Measurements from ENCODE around the gene MROH8. TPM values are rescaled to one million over a fixed set of nuclear protein-coding genes. Genes with fewer than 3 reads are reported as not detected.

MROH8 gene
- total and polyA plus RNA-seq, 2 donors from 2014 or later = 2.4 to 4.4 TPM

- no peaks in the 10 kb centered on the region for H3K27me3 ChIP-seq (ENCODE audit: control insufficient read depth, insufficient read depth, low read length)
- TF ChIP-seq, protein P1, sequence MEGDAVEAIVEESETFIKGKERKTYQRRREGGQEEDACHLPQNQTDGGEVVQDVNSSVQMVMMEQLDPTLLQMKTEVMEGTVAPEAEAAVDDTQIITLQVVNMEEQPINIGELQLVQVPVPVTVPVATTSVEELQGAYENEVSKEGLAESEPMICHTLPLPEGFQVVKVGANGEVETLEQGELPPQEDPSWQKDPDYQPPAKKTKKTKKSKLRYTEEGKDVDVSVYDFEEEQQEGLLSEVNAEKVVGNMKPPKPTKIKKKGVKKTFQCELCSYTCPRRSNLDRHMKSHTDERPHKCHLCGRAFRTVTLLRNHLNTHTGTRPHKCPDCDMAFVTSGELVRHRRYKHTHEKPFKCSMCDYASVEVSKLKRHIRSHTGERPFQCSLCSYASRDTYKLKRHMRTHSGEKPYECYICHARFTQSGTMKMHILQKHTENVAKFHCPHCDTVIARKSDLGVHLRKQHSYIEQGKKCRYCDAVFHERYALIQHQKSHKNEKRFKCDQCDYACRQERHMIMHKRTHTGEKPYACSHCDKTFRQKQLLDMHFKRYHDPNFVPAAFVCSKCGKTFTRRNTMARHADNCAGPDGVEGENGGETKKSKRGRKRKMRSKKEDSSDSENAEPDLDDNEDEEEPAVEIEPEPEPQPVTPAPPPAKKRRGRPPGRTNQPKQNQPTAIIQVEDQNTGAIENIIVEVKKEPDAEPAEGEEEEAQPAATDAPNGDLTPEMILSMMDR (IDR thresholded peaks at IDR 0.05; ENCODE audit: borderline replicate concordance, extremely low read depth, insufficient read depth) = no peak
- H3K36me3 ChIP-seq (ENCODE audit: control insufficient read depth in 2 of 3, insufficient read depth in 3 of 3, low read length in 3 of 3) = no peaks in the 10 kb centered on the region
- H3K9ac ChIP-seq (ENCODE audit: low read length in 3 of 3) = no peak overlapping the region
- DNase-seq (no peak), FAIRE-seq (no peak)
- H3K4me1 ChIP-seq (ENCODE audit: control insufficient read depth in 2 of 3, insufficient read depth in 2 of 3, low read depth in 1 of 3, low read length in 3 of 3) = peaks cover 0 to 3% (median 0%) of the 10 kb centered on the region in 3 donors
- intact Hi-C loops (cut with DNase I) = no loop called here
- H3K9me3 ChIP-seq (ENCODE audit: control insufficient read depth in 2 of 3, insufficient read depth in 1 of 3, low read length in 3 of 3) = no peaks in the 10 kb centered on the region
- no peak overlapping the region for H3K27ac ChIP-seq (ENCODE audit: low read depth in 2 of 2, low read length in 2 of 2)
- H3K4me3 ChIP-seq (ENCODE audit: low read length in 3 of 3) = no peak overlapping the region
Measured at GRCh38 chr20:37090407-37090806, 88.9 kb downstream of the MROH8 start.

- H3K27me3 ChIP-seq (ENCODE audit: control insufficient read depth, insufficient read depth, low read length) = no peaks in the 10 kb centered on the region
- H3K9ac ChIP-seq (ENCODE audit: low read length in 3 of 3) = no peak overlapping the region
- H3K36me3 ChIP-seq (ENCODE audit: control insufficient read depth in 2 of 3, insufficient read depth in 3 of 3, low read length in 3 of 3) = no peaks in the 10 kb centered on the region
- DNase-seq = peak in 1 of 5 donors; percentile 3
- H3K4me3 ChIP-seq (ENCODE audit: low read length in 3 of 3) = no peak overlapping the region
- H3K4me1 ChIP-seq (ENCODE audit: control insufficient read depth in 2 of 3, insufficient read depth in 2 of 3, low read depth in 1 of 3, low read length in 3 of 3) = no peaks in the 10 kb centered on the region
- intact Hi-C loops (cut with DNase I) = no loop called here
- TF ChIP-seq, protein P1 (IDR thresholded peaks at IDR 0.05; ENCODE audit: borderline replicate concordance, extremely low read depth, insufficient read depth) = peak; percentile 24
- FAIRE-seq = no peak
- H3K9me3 ChIP-seq (ENCODE audit: control insufficient read depth in 2 of 3, insufficient read depth in 1 of 3, low read length in 3 of 3) = no peaks in the 10 kb centered on the region
- H3K27ac ChIP-seq (ENCODE audit: low read depth in 2 of 2, low read length in 2 of 2) = no peak overlapping the region
Measured at GRCh38 chr20:37081717-37082289, 97.5 kb downstream of the MROH8 start.

GRCh38 chr20:37077009-37077408 lies 102.3 kb downstream of the MROH8 start:
- Histone ChIP-seq H3K27me3 (ENCODE audit: control insufficient read depth, insufficient read depth, low read length) (no peaks in the 10 kb centered on the region), H3K9me3 (ENCODE audit: control insufficient read depth in 2 of 3, insufficient read depth in 1 of 3, low read length in 3 of 3) (peaks cover 0 to 4% (median 0%) of the 10 kb centered on the region in 3 donors), H3K4me3 (ENCODE audit: low read length in 3 of 3) (no peak overlapping the region), H3K27ac (ENCODE audit: low read depth in 2 of 2, low read length in 2 of 2) (no peak overlapping the region), H3K9ac (ENCODE audit: low read length in 3 of 3) (no peak overlapping the region), H3K36me3 (ENCODE audit: control insufficient read depth in 2 of 3, insufficient read depth in 3 of 3, low read length in 3 of 3) (no peaks in the 10 kb centered on the region), H3K4me1 (ENCODE audit: control insufficient read depth in 2 of 3, insufficient read depth in 2 of 3, low read depth in 1 of 3, low read length in 3 of 3) (no peaks in the 10 kb centered on the region)
- intact Hi-C loops (cut with DNase I) = no loop called here
- TF ChIP-seq, protein P1 (IDR thresholded peaks at IDR 0.05; ENCODE audit: borderline replicate concordance, extremely low read depth, insufficient read depth) = no peak
- no peak for FAIRE-seq
- no peak for DNase-seq

All from kidney (tissue), 14 donors.